NCI-H2081 (cell line): ENCODE data around the gene IL15.
A peak's percentile ranks its signal among the peaks of the same experiment; 100 is the strongest.
"Not testable (repeated sequence)": the region's sequence is repeated elsewhere in the genome, so short reads cannot be mapped to it uniquely, and the experiment has no call there.

Source experiments
- DNase-seq, 2 experiments: peaks; one replicate each; lab custom pipeline; 2025; lab: John Stamatoyannopoulos, UW

The IL15 gene

GRCh38 chr4:141636082-141636770 is at the start of gene IL15:
Gene IL15 (plus strand): TSS chr4:141636583. CDS start chr4:141719465, 82,882 bp downstream.
- peak; percentile 10 to 31 for DNase-seq

GRCh38 chr4:141587897-141588296 is 48.5 kb upstream of the IL15 start:
- no peak for DNase-seq

- no peak for DNase-seq
These were observed 40.9 kb upstream of the IL15 start for GRCh38 chr4:141595531-141595930.

GRCh38 chr4:141599853-141600252 is 36.5 kb upstream of the IL15 start:
- no peak for DNase-seq

- DNase-seq, result not testable (repeated sequence)
These were observed 31.7 kb upstream of the IL15 start for GRCh38 chr4:141604683-141605082.

GRCh38 chr4:141605425-141605856 is 30.9 kb upstream of the IL15 start:
- DNase-seq, result no peak

- DNase-seq, result no peak
These were observed 27.1 kb upstream of the IL15 start for GRCh38 chr4:141609243-141609642.

- DNase-seq, result no peak
These were observed 26.0 kb upstream of the IL15 start for GRCh38 chr4:141610365-141610764.

- no peak for DNase-seq
These were observed 21.4 kb upstream of the IL15 start for GRCh38 chr4:141614878-141615586.

- not testable (repeated sequence) for DNase-seq
These were observed 20.8 kb upstream of the IL15 start for GRCh38 chr4:141615587-141615918.

GRCh38 chr4:141620715-141621114 is 15.7 kb upstream of the IL15 start:
- DNase-seq, result no peak

GRCh38 chr4:141625023-141625422 is 11.4 kb upstream of the IL15 start:
- no peak for DNase-seq

- DNase-seq, result no peak
These were observed 5.5 kb upstream of the IL15 start for GRCh38 chr4:141630854-141631253.

- no peak for DNase-seq
These were observed 674 bp upstream of the IL15 start for GRCh38 chr4:141635736-141636081.

- DNase-seq, result peak; percentile 15 to 38
These were observed 533 bp downstream of the IL15 start for GRCh38 chr4:141636771-141637460.

GRCh38 chr4:141637565-141637964 is 1.2 kb downstream of the IL15 start:
- DNase-seq, result no peak

GRCh38 chr4:141638230-141638629 is 1.8 kb downstream of the IL15 start:
- no peak for DNase-seq

- DNase-seq, result no peak
These were observed 4.3 kb downstream of the IL15 start for GRCh38 chr4:141640696-141641095.

- DNase-seq, result no peak
These were observed 5.7 kb downstream of the IL15 start for GRCh38 chr4:141642063-141642462.

- DNase-seq, result no peak
These were observed 6.3 kb downstream of the IL15 start for GRCh38 chr4:141642711-141643110.

GRCh38 chr4:141643557-141643956 is 7.2 kb downstream of the IL15 start:
- no peak for DNase-seq

- no peak for DNase-seq
These were observed 9.4 kb downstream of the IL15 start for GRCh38 chr4:141645611-141646340.
